ENCODE data around the gene MYO3B.

Gene MYO3B

DNA sequence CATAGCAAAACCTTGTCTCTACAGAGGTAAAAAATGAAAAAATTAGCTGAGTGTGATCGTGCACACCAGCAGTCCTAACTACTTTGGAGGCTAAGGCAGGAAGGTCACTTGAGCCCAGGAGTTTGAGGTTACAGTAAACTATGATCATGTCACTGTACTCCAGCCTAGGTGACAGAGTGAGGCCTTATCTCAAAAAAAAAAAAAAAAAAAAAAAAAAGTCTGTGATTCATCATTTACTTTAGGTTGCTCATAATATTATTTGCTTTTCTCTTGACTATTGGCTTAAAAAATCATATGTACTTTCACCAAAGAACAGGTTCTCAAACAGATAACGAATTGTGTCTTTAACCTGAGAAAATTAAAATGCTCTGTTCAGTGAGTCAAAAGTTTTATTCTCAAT lies 129.1 kb downstream of the MYO3B start:
- DNase-seq = no peak

DNA sequence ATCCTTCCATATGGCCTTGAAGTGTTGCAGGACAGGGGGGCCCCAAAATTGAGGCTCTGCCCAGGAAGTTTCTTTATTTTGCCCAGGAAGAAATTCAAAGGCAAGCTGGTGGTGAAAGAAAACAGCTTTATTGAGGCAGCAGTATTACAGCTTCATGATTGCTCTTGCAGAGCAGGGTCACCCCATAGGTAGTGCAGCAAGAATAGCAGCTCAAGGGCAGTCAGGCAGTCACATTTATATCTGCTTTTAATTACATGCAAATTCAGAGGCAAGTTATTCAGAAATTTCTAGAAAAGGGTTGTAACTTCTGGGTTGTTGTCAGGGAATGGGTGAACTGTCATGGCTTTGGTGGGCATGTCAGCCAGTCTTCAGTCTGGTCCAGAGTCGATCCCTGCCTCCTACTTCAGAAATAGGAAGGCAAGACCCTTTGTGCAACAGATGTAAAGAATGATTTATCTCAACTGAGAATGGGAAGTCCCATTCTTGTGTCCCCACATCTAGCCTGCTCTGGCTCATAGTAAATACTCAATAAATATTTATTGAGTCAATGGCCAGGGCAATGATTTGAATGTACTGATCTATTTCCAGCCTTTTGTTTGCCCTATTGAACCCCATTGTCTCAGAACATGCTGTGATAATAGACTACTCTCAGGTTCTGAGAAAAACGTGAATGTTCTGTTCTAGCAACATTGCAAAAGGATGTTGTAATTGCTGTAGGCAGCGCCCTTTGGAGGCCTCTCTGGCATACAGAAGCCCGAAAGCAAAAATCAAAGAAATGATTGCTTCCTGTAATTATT lies 129.8 kb downstream of the MYO3B start:
- DNase-seq = no peak

DNA sequence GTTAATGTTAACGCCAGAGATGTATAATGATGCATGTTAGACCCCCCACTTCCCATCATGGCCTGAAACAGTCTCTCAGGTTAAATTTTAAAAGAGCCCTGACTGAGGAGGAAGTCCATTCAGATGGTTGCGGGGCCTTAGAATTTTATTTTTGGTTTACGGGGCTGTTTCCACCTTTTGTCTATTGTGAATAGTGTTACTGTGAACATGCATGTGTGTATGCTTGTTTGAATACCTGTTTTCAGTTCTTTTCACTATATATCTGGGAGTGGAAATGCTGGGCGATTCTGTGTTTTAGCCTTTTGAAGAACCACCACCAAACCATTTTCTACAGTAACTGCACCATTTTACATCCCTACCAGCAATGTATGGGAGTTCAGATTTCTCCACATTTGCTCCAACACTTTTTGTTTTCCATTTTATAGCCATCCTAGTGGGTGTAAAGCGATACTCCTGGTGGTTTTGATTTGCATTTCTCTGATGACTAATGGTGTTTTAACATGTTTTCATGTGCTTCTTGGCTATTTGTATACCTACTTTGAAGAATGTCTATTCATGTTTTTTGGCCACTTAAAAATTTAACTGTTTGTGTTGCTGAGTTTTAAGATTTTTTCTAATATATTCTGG lies 133.0 kb downstream of the MYO3B start:
- no peak for DNase-seq

DNA sequence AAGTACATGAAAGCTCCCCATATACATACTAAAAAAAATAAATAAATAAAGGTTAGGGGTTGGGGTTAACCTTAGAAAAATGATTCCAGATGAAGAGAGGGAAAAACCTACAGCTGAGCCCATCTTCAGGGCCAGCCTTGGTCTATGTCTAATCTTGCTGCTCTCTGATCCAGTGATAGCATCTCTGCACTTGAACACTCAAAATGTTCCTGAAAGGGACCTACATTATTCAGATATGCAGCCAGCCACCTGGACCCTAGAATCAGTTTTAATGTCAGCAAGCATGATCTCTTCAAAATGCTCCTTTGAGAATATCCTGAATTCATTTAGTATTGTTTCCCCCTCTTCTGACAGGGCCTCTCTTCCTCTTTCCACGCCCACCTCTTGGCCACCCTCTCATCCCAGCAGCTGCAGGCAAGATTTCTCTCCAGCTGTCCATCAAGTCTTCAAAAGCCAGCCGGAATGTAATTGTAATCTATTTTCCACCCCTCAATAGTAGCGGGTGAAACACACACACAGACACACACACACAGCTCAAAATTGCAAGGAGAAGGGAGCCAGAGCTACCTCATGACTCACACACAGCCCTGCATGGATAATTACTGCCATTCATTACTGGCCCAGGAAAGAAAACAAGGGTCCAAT lies 135.5 kb downstream of the MYO3B start:
- DNase-seq = peak; percentile 36

DNA sequence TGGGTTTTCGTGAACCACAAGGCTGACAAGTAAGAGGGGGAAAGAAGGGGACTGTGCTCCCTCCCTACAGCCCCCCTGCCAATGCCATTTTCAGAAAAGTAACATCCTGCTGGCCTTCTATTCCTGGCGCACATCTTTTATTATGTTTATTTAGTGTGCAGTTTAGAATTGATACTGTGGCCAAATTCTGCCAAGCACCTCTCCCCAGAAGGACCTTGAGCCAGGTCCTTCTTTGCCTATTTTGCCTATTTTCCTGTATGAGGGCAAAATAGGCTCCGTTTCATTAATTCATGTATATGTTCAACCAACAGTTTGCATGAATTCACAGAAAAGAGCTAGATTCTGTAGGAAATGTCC lies 136.0 kb downstream of the MYO3B start:
- DNase-seq = no peak

DNA sequence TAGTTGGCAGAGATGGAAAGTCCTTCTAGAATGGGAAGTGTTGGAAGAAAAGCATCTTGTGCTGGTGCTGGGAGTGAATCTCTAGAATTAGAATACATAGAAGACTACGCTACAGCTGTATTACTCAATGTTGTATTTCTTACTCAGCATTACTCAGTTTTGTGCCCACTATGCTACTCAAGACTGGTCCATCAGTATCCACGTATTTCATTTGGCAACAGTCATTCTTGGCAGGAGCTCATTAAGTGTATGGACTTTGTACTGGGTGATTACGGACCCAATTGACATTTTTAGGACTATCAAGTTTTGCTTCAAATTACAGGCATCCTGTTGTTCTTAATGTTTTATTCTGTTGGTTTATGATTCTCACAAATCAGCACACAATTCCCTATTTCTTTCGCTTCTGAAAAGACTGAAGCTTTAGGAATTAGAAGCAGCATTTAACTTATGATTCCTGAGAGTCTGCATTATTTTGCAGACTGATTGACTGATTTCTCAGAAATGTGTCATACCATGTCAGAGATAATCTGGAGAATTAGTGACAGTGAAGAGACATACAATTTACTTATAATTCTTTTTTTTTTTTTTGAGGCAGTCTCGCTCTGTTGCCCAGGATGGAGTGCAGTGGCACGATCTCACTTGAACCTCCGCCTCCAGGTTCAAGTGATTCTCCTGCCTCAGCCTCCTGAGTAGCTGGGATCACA lies 136.9 kb downstream of the MYO3B start:
- no peak for DNase-seq

DNA sequence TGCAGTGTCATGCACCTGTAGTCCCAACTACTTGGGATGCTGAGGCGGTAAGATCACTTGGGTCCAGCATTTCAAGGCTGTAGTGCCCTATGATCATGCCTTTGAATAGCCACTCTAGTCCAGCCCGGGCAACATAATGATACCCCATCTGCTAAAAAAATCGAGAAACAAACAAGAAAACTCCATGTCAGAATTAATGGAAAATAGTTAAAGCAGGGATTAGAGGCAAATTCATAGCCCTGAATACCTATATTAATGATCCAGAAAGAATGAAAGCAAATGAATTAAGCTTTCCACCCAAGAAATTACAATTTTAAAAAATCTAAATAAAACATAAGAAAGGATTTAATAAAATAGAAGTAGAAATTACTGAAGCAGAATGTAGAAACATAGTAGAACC lies 143.0 kb downstream of the MYO3B start:
- DNase-seq = no peak

DNA sequence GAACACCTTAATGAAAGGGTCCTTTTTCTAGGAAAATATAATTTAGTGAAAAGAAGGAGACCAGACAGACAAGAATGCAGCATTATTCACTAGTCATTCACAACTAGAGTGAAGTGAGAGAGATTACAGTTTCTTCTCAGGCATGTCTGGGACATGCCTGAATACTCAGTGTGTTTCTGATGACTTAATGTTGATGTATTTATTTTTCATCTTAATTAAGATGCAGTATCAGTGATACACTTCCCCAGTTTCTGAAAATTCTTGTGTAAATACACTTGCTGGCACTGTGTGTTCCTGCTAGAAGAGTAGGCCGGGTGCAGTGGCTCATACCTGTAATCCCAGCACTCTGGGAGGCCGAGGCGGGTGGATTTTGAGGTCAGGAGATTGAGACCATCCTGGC lies 143.6 kb downstream of the MYO3B start:
- DNase-seq = no peak

DNA sequence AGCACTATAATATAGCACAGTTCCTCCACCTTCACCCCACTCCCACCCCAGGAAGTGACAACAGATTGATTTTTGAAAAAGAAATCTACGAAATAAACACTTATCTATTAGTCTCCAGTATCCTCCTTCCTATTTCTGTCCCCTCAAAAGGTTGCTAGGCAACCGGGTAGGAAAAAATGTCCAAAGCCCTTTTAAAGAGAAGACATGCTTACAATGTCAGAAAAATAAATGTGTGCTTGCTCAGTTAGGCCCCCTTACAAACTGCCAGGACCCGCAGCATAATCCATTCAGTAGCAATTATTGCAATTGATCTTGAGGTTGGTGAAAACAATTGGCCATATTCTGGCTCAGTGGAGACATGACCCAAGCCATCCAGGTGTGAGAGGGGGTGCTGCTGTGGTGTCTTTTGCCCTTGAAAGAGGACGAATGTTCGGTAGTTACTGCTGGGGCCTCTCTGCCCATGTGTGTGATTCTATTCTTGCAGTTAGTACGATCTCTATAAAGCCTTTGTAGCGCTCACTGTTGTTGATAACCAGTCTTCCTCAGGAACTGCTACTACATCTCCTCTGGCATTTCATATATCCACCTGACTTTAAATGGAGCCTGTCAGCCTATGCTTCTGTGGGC lies 144.3 kb downstream of the MYO3B start:
- no peak for DNase-seq

DNA sequence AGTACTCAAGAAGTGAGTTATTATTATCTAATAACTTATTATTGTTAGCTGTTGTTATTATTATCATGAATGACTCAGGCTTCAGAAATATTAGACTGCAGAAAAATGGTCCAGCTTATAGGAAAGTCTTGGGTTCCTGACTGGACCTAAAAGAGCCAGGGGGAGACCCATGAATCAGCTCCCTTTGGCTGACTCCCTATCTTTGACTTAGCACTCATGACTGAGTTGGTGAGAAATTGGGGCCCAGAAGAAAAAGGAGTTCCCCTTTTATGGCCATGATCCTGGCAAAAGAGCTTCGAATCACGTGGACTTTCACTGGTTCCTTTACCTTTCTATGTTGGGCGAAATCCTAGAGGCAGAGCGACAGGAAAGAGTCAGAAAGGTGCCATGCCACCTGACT lies 145.8 kb downstream of the MYO3B start:
- DNase-seq = no peak

DNA sequence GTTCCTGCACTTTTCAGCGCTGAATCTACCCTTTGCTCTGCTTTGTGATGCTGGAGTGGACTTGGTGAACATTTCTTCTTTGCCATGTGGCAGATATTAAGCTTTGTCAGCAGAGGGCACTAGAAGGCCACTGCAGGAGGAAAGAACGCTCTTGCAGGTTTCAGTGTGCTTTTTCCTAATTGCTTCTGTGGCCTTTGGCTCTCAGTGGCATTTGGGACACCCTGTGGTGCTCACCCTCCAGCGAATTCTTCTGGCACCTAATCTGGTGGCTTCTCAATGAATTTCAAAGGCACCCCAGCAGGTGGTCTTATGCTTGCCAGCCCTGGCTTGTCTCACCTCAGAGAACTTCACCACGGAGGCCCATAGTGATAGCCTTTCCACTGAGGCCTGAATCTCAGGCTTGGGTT lies 146.7 kb downstream of the MYO3B start:
- DNase-seq = peak; percentile 62

DNA sequence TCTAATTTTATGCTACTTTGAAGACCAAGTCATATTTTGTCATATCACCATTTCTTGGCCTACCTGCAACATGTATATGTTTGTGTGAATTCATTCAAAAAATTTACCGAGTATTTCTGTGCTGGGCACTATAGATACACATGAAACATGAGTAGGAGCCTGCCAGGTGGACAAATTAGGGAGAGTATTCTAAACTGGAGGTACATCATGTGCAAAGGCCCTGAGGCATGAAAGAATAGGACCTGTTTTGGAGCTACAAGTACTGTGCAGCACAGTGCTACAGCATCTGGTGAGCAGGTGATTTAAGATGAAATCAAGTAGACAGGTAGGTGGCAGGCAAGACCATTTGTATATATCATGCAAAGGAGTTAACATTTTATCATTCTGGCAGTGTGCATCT lies 152.9 kb downstream of the MYO3B start:
- DNase-seq = no peak

DNA sequence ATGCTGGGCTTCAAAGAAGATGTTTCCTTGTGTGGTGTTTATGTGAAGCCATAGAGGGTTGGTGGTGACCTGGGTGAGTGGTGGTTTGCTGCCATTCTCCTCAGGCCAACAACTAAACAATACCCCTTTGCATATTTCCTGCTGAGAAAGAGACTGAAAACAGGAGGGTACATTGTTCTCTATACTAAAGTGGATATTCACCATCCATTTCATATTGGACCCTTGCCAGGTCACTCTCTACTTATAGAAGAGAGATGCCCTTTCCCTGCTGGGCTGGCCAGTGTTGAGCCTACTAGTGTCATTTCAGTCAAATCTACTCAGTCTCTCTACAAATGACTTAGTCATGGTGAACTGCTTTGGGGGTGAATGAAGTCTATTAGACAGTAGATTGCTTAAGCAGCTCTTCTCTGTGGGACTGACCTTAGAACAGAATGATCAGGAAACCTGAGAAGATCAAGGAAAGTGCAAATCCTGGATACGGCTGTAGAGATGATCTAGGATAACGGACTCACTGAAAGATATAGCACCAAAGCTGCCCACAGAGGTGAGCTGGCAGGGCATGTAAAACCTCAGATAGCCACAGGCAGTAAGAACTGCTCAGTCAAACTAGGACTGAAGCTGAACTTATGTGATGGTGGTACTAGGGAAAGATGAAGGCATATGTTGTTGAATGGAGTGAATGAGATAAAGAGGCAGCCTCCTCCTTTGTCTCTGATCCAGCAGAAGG lies 154.9 kb downstream of the MYO3B start:
- DNase-seq = no peak

DNA sequence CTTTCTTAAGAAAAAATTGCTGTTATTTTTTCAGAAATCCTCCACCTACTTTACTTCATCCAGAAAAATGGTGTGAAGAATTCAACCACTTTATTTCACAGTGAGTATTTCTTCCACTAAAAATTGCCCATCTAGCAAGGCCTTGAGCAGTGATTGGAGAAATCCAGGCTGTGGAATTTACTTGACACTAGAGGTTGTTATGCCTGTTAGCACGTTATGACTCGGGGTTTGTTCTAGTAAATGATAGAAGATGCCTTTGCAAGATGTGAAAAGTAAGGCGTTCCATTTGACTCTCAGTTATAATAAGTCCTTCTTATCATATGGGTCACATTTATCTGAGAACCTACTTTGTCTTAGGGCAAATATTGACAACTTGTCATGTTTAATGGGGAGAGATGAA lies 157.4 kb downstream of the MYO3B start:
- DNase-seq = no peak

DNA sequence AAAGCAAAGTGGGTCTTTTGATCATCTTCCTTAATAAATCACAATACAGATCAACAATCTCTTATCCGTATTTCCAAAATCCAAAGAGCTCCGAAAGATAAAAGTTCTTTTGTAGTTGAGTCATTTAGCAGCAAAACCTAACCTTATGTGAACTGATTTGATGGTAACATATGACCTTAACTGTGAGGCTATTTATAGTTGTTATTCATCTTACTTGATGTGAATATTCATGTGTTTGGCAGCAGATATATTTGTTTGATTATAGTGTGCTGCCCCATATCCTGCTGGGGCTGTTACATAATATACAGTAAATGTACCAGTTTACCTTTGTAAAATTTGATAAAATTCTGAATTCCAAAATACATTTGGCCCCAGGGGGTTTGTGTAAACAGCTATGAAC lies 158.5 kb downstream of the MYO3B start:
- DNase-seq = no peak

DNA sequence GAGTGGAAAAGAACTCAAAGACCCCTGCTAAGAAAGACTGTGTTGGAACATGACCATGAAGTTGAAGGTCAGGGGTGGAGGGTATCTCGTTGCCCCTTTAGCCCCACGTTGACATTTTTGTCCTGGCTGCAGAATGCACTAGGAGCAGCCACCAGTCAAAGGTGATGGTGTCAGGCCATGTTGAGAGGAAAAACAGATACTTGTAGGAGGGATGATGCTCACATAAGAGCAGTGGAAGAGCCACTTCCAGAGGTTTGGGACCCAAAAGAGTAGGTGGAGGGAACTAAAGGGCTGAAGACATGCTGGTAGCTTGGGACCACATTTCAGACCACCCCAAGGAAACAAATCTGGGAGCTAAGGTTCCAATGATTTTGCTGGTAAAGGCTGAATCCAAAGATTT lies 159.0 kb downstream of the MYO3B start:
- no peak for DNase-seq

DNA sequence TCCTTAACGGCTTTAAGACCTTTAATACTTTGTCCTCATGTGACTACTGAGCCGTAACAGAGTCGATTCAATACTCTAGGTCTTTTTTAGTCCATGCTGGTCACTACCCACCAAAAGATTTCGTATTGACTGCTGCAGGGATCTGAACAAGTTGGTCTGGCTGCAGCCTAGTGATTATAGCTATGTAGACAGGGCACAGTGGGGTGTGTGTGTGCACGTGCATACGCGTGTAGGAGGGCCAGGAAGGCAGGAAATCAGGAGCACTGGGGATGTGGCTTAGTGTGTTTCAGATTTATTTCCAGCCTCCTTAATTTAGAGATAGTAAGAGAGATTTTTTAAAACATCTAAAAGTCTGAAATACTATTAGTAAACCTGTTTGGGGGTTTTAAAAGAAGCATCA lies 161.4 kb downstream of the MYO3B start:
- DNase-seq = no peak

DNA sequence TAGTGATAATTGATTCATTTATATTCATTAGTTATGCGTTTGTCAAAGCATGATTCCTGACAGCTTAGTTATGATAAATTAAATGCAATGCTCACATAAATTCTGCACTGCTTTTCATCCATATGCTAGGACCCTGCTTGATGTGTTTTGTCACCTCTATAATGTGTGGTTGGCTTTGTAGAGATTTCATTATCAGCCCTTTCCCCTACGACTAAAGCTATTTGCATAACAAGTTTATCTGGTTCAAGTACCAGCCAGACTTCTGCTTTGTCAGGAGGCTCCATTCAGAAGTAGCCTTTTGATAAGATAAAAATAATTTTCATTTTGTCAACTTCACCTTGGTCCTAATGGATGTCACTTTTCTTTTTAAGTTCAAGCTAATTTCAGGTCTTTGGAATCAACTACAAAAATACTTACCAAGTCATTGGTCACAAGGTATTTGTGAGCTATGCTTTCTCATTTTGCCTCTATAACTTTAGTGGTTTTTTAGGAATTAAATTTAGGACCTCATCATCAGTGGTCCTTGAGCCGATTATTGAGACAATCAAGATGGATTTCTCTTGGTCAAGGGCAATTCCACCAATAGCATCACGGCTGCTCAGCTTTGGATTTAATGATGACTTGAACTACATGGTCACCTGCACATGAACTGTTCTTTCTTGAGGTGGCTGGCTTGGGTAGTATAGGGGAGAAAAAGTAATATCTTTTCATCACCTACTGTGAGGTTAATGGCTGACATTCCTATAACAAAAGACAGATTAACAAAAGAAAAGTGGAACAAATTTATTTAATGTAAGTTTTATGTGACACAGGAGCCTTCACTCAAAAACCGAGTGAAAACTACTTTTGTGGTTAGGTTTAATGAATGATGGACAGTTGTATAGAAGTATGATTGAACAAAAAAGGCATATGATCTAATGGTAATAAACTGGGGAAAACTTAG lies 162.1 kb downstream of the MYO3B start:
- no peak for DNase-seq

DNA sequence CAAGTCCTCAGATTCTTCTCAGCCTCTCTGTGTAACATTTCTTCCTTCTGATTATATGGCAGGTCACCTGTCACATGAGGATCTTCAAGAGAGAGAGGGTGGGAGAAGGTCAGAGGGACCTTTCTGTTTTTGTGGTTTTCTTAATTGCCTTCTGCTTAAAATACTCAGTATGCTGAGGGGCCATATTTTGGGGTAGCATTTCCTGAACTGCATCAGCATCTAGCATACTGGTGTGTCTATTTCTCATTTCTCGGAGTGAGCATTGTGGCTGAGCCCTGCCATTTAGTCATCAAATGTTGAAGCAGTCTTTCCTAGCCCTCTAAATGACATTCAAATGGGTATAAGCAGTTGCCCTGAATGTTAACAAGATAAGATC lies 162.7 kb downstream of the MYO3B start:
- DNase-seq = no peak

DNA sequence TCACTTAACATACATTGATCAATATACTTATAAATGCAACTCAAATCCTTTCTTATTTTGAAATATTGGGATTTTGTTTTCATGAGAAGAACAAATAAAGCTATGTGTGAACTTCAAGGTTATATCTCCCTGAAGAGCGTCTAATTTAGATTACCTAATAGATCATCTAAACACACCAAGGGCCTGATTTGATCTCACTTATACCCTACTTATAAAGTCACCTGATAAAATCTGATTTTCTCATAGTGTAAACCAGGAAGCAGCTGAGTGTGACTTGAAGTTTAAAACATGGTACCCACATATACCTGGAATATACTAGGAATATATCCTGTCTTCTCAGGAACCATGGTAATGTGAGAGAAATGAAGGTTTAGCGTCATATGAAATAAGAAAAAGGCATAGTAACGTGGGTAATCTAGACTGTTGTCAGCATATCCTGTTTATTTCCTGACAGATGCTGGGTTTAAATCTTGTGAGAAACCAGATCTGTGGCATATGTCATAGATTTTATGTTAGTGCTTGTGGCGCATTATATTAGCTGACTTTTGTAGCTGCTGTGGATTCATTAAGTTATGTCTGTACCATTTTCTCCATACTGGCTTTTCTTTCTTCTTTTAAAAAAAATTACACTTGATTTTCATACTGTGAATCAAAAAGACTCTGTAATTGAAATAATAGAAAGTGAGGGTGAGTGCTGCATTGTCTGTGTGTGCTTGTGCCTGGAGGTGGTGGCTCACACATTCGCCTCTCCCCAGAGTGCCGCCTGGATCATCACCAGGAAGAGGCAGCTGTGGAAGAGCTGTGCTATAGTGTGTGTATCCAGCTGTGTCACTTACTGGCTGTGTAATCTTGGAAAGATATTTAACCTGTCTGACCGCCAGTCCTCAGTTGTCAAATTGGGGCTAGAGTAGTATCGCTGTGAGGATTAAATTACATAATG lies 164.0 kb downstream of the MYO3B start:
- peak; percentile 41 for DNase-seq

Data from NCI-H2081 treated with DMSO at 0.1 percent for 48 hours (cell line).